Stimulated activated CD4-positive, alpha-beta T cell treated with anti-CD3 and anti-CD28 coated beads, TNF-alpha, amount 100 ng/mL, for 4 hours (primary cell): ENCODE results near the gene SYK.

Source experiments
- DNase-seq, 3 experiments: peaks; one replicate each; pipeline ENCODE4 v3.0.0-alpha.2; 2020; ENCODE audit warnings: low read depth in 3 of 3

Gene SYK

GRCh38 chr9:90825586-90825985 is 24.0 kb downstream of the SYK start:
- DNase-seq, result no peak

GRCh38 chr9:90826326-90827020 is 24.9 kb downstream of the SYK start:
- no peak for DNase-seq

DNA sequence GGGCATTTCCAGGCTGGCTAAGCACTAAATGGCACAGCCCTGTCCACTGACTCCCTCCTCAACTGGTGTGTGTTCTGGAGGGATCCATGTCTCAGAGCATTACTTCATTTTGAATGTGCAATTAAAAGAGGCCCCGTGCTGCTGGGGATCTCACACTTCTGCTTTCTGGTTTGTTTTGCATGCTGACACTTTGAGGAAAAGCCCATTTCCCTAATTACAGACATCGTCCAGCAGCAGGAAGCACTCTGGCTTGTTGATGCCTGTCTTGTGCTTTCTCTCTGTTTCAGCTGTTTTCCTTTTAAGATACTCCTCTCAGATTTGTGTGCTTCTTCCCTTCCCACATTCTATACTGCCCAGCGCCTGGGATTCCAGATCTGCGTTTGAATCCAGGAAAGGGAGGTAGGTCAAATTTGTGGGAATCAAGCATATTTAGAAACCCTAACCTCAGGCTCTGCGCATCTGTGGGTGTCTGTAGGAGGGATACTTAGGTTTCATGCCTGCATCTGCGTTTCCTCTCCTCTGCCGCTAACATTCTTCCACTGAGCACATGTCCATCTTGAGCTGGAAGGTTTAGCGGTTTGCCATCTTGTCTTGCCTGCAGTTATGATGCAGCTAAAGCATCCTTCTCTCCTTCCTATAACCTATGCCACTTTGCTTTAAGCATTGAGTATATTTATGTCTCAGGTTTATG is 25.7 kb downstream of the SYK start:
- no peak for DNase-seq

- DNase-seq, result no peak
Observed at GRCh38 chr9:90830051-90830450, 28.4 kb downstream of the SYK start.

DNA sequence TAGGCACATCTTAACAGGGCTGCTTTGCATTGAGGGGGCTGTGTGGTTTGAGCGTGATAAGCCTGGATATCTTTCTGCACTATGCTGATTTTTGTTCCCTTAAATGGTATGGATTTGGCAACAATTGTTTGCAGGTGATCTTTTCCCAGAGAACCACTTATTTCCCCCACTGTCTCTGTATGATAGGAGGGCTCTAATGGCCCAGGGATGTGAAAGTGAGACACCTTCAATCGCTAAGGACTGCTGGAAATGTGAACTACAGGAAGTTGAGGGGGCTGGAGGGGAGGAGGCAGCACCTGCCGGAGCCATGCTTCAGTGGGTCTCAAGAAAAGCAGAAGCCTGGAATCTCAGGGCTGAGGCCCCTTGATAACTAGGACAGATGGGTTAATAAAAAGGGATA is 29.4 kb downstream of the SYK start:
- no peak for DNase-seq

DNA sequence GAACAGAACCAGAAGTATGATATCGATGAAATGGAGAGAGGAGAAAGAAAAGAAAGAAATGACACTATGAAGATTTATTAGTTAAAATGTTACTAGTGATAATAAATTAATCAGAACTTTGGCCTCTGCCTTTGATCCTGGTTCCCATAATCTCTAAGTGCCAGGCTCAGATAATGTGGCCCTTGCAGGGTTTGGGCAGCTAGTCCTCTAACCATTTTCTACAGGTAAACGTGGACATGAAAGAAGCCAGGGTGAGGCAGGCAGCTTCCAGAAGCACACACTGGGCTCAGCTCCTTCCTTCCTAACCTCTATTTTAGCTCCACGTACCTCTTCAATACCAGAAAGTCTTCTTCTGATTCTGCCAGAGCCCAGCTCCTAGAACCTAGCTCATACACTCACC is 30.6 kb downstream of the SYK start:
- no peak for DNase-seq

- DNase-seq, result no peak
Observed at GRCh38 chr9:90834828-90835595, 33.4 kb downstream of the SYK start.

- no peak for DNase-seq
Observed at GRCh38 chr9:90836411-90837080, 34.9 kb downstream of the SYK start.

DNA sequence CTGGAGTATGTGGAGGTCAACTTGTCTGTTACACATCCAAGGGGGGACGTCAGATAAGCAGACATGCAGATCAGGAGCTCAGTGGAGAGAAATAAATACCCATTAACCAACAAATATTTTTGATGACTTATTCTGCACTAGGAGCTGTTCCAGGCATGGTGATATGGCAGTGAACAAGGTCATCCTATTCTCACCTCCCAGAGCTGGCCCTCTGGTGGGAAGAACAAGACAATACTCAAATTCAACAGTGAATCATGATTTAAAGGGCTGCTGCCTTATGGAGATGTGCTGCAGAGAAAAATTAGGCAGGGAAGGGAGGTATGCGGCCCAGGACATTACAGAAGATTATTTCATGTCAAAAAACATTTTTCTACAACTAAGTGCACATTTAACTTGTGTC is 36.5 kb downstream of the SYK start:
- no peak for DNase-seq

DNA sequence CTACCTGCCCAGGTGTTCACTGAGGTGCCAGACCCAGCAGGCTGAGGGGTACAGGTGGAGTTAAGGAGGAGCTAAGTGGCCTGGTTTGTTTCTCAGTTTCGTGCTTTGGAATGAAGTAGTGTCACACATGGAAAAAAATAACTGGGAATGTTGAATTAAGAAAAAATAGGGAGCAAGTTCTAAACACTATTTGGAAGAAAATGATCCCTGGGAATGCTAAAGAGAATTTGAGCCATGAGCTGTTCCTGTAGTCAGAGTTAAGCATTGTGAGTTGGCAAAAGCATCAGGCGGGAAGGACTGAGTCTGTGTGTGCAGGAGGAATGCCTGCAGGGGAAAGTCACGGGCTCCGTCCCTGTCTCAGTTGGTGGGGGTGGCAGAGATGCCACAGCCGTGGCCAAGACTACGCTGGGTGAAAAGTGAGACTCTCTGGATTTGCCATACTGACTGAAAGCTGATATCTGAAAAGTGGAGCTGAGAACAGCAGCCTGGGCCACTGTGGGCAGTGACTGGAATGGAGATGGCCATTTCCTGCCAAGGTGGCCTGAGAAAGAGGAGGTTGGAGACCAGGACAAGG is 37.0 kb downstream of the SYK start:
- no peak for DNase-seq

- DNase-seq, result no peak
Observed at GRCh38 chr9:90839183-90839728, 37.6 kb downstream of the SYK start.

GRCh38 chr9:90840696-90841095 is 39.1 kb downstream of the SYK start:
- no peak for DNase-seq

DNA sequence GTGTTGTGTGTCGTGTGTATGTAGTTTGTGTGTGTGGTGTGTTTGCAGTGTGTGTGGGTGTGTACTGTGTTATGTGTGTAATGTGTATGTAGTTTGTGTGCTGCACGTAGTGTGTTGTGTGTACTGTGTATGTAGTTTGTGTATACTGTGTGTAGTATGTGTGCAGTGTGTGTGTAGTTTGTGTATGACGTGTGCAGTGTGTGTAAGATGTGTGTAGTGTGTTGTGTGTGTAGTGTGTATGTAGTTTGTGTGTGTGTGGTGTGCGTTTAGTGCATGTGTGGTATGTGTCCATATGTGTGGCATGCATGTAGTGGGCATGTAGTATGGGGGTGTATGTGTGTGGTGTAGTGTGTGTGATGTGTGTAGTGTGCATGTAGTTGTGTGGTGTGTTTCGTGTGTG is 39.6 kb downstream of the SYK start:
- DNase-seq, result no peak

GRCh38 chr9:90841615-90842014 is 40.0 kb downstream of the SYK start:
- DNase-seq, result no peak

- no peak for DNase-seq
Observed at GRCh38 chr9:90842176-90842777, 40.7 kb downstream of the SYK start.

GRCh38 chr9:90842996-90843395 is 41.4 kb downstream of the SYK start:
- no peak for DNase-seq

GRCh38 chr9:90843525-90843924 is 41.9 kb downstream of the SYK start:
- no peak for DNase-seq

GRCh38 chr9:90844326-90844725 is 42.7 kb downstream of the SYK start:
- no peak for DNase-seq

DNA sequence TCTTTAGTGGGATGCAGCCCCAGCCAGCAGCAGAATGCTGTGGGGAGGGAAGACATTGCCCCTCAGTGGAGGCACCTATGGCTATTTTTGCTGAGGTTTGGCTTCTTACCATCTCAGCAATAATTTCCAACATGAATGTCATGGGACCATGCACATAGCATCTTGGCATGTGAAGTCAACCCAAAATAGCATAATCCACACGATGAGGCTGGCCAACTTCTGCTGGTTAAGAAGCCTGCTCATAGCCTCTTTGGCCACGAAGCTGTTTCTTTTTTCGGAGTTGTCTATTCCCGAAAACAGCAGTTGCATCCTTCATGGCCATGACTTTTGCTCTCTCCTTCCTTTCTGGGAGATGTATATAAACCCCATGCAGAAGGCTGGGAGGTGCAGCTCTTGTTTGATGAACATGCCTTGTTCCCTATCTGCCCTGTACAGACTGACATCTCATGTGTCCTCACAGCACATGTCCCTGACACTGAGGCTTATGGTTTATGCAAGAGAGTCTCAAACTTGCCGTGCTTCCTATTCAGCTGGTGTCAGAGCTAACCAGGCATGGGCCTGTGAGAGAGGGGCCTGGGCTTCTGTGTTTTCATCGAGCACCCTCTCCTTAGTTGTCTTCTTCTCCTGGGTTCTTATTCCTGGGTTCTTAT is 45.3 kb downstream of the SYK start:
- no peak for DNase-seq

DNA sequence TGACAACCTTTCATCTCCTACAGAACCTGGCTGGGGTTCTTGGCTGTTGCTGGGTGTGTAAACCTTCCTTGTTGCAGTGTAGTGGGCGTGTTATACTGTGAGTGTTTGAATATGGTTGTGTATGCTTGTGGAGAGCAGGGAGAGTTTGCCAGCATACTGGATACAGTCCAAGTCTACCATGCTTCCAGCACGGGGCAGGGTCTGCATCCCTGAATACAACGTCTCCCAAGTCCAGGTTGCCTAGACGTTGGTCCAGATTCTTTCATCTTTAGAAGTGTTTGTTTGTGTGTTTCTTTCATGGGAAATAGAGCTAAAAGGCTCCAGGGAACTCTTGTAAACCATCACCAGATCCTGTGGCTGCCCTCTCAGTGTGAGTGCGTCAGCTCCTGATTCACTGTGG is 46.4 kb downstream of the SYK start:
- no peak for DNase-seq

- DNase-seq, result no peak
Observed at GRCh38 chr9:90848866-90849265, 47.2 kb downstream of the SYK start.
